Measurements from ENCODE around the gene INCENP.

The INCENP gene

DNA sequence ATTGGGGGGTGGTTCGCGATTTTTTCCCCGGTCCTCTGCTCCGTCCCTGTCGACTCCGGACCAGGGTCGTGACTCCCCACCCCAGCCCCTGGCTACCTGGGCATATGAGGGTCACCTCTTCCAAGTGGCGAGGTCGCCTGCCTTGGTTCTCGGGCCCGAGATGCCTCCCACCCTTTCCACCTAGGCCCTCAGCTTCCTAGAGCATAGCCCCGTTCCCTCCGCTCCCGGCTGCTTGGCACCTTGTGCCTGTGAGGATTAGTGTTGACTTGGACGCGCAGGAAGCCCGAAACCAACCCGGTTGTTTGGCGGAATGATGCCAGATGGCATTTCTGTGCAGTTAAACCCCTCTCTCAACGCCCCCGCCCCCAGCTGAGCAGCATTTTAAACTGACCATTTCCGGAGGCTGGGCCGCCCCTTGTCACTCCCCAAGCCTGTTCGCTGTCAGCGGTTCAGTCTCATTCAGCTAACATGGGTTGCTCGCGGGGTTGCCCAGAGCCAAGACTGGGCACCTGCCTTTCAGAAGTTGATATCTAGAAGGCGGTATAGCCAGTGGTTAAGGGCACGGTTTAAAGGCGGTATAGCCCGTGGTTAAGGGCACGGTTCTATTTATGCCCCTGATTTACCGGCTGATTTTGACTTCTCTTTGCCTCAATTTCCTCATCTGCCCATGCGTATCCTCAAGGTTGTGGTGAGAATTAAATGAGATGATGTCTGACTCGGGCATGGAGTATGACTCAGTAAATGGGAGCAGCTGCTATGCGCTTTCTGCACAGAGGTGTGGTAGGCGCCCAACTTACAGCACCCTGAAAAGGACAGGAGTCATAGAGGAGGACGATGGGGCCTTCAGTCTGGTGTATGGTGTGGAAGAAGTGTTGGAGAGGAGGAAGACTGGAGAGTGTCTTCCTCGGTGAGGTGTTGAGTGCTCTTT, 639 bp downstream of the INCENP start:
- no peak for DNase-seq (ENCODE audit: low read depth)

DNA sequence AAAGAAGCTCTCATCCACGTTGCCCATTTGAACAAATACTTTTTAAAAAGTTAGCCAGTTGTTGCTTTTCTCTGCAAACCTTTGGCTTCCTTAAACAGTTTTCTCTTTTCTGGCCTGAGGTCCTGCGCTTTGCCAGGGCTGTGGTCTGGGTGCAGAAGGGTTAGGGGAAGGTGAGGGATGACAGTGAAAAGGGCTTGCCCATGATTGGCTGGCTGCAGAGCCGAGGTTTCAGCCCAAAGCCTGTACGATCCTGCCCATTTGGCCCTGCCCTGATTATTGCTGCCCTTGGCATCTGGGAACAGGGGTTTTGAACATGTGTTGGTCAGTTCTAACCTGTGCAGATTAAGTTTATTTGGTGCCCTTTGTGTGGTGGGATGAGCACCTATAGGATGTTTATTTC, 1.5 kb downstream of the INCENP start:
- no peak for DNase-seq (ENCODE audit: low read depth)

DNA sequence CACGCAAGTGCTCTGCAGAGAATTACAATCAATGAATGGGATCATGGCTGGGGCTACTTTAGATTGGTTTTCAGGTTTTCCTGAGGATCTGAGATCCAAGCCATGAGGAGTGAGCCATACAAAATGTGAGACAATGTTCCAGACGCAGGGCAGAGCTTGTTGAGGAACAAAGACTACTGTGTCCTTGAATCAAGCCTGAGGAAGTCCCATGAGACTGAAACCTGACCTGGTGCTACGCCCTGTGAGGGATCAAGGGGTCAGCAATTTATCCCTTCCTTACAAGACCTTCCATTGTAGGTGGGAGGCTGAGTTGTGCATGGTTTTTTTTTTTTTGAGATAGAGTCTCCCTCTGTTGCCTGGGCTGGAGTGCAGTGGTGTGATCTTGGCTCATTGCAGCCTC, 2.1 kb downstream of the INCENP start:
- DNase-seq (ENCODE audit: low read depth), result no peak

DNA sequence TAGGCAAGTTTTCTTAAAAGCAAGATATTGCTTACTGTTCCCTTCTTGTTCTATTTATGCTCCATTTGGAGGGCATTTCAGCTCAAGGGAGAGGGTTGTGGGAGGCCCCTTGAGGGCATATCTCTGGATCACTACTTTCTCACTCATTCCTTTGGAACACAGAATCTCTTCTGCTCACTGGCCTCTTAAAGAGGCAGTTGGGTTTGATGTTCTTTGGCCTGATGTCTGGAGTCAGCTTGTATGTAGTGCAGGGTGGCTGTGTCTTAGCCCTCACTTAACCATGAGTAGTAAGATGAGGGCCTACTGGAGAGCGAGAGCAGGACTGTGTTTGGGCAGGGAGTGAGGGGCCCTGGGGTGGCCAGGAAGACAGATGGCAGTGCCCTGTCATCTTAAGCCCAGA, 3.6 kb downstream of the INCENP start:
- no peak for DNase-seq (ENCODE audit: low read depth)

DNA sequence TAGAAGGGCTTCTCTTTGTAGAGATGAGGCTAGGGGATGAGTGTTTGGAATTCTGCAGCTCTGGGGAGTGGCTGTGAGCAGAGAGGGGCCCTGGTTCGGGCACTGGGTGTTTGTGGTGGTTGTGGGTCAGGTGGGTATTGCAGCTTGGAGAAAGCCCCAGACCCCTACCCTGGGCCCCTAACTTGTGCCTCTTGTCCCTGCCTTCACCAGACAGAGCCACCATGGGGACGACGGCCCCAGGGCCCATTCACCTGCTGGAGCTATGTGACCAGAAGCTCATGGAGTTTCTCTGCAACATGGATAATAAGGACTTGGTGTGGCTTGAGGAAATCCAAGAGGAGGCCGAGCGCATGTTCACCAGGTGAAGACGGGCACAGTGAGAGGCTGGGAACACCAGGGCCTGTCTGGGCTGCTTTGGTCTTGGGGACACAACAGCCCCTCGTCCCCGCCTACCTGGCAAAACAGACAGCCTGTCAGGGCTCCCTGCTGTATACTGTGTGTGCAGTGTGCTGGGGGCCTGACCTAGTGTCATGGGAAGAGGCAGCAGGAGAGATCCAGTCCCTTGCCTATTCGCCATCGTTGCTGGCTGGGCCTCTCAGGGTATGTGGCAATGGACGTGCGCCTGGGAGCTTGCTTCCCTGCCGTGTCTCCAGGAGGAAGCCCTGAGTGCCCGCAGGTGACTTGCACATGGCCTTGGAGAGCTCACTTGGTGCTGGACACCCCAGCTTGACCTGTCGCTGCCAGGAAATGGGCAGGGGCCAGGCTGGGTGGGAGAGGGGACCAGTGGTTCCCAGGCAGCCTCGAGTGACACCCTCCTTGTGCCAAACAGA, 4.3 kb downstream of the INCENP start:
- no peak for DNase-seq (ENCODE audit: low read depth)

DNA sequence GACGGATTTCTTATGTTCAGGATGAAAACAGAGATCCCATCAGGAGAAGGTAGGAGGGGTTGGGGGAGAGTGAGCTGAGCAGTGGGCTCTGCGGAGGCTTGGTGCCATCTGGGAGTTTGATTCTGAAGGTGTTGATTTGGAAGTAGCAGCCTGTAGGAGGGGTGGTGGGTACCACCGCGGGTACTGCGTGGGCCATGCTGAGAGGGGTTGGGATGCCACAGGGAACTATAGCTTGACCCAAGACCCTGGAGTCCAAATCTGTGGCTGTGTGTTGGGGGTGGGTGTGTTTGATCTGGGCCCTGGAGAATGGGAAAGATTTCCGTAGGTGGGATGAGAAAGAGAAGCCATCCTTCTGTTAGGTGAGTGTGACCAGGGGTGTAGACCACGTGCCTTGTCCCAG, 5.0 kb downstream of the INCENP start:
- DNase-seq (ENCODE audit: low read depth), result no peak

DNA sequence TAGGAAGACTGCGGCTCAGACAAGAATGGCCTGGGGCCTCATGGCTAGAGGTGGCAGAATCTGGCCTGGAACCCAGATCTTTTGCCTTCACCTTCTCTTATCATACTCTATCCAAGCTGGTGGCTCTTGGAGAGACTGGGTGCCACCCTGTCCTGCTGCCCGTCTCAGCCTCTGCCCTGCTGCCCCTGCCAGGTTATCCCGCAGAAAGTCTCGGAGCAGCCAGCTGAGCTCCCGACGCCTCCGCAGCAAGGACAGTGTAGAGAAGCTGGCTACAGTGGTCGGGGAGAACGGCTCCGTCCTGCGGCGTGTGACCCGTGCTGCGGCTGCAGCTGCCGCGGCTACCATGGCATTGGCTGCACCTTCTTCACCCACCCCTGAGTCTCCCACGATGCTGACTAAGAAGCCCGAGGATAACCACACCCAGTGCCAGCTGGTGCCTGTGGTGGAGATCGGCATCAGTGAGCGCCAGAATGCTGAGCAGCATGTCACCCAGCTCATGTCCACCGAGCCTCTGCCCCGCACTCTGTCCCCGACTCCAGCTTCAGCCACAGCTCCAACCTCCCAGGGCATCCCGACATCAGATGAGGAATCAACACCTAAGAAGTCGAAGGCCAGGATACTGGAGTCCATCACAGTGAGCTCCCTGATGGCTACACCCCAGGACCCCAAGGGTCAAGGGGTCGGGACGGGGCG, 5.9 kb downstream of the INCENP start:
- DNase-seq (ENCODE audit: low read depth), result no peak

DNA sequence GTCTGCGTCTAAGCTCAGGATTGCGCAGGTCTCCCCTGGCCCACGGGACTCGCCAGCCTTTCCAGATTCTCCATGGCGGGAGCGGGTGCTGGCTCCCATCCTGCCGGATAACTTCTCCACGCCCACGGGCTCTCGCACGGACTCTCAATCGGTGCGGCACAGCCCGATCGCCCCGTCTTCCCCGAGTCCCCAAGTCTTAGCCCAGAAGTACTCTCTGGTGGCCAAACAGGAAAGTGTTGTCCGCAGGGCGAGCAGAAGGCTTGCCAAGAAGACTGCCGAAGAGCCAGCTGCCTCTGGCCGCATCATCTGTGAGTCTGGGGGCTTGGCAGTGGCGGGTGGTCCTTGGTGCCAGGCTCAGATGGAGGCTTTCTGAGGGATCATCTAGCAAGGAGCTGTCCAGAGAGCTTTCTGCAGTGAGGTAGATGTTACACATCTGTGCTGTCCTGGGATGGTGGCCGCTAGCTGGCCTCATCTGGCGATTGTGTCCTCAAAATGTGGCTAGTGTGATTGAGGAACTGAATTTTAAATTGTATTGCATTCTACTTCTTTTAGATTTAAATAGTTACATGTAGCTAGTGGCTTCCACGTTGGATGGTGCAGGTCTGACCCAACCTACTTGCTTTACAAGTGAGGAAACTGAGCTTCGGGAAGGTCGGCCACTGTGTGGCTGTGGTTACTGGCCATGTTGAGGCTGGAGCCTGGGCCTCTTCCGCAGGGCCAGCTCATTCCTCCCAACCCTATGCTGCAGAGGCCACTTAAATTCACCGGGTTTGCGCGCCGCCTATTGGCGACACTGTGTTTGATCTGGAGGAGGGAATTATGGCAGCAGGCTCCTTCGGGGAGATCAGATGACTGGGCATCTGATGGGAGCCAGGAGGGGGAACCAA, 6.7 kb downstream of the INCENP start:
- no peak for DNase-seq (ENCODE audit: low read depth)

DNA sequence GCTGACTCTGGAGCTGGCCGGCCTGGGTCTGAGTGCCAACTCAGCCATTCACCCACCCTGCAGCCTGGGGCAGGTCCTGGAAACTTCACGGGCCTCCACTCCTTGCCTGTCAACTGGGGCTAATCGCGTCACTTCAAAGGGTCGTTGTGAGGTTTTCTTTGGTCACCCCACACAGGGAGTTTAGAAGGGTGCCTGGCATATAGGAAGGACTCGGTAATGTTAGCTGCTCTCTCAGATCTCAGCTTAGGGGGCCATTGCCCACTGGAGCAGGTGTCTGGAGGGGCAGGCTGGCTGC, 7.3 kb downstream of the INCENP start:
- DNase-seq (ENCODE audit: low read depth), result no peak

DNA sequence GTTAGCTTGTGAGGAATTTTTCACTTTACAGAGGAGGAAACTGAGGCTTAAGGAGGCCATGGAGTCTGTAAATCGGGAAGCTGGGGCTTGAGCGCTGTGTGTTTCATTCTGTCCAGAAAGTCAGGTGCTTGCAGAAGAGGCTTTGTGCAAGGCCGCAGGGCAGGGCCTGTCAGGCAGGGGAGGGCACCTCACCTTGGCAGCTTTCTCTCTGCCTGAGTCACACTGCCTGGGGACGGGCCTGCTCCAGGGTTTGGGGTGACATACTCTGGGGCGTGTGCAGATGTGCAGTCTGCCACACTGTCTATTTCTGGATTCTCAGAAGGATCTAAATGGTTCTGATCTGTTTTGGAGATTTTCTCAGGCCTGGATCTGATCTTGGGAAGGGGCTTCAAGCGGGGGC, 8.4 kb downstream of the INCENP start:
- DNase-seq (ENCODE audit: low read depth), result no peak

DNA sequence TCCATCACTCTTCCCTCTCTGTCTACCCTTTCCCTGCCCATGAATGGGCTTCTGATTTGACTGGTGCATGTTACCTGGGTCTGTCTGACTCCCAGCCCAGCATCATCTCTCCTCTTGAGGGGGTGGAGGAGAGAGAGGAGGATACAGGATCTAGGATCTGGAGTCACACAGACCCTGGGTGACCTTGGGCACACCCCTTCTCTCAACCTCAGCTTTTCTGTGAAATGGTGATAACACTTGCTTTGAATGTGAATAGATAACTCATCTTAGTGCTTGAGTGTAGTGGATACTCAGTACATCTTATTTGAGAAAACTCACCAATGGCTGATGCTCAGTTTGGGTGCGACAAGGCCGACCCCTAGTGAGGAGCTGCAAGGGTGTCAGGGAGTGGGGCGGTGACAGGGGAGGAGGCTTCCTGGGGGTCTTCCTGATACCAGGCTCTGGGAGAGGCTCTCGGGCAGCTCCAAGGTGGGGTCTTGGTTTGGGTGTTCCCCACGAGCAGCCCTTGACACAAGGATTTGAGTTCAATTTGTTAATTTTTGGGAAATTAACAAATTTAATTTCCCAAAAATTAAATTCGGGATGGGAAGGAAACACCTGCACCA, 9.0 kb downstream of the INCENP start:
- DNase-seq (ENCODE audit: low read depth), result no peak

DNA sequence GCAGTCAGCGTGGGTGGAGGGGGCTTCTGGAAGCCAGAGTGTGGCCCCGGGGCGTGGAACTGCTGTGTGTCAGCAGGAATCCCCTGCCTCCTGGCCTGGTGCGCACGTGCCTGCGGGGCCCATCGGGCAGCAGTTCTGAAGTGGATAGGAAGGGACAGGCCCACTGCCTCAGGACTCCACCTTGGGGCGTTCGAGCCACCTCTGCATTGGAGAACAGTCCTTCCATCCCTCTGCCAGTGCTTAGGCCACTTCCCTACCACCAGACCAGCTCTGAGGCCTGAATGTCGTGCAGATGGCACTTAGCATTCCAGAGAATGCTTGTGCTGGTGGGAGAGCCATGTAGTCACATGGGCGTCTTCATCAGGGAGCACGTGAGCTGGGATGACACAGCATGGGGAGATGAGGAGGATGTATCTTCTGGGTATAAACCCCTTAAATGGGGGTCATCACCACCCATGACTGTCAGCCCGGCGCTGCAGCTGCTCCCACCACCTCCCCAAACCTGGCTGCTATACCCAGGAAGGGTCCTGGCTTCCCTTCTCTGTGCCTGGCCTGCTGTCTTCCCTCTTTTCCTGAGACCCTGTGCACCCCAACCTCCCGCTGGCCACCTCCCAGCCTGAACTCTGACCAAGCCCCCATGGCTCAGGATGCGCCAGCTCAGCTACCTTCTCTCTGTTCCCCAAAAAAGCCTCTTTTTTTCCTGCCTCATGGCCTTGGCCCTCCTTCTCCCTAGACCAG, 9.7 kb downstream of the INCENP start:
- no peak for DNase-seq (ENCODE audit: low read depth)

DNA sequence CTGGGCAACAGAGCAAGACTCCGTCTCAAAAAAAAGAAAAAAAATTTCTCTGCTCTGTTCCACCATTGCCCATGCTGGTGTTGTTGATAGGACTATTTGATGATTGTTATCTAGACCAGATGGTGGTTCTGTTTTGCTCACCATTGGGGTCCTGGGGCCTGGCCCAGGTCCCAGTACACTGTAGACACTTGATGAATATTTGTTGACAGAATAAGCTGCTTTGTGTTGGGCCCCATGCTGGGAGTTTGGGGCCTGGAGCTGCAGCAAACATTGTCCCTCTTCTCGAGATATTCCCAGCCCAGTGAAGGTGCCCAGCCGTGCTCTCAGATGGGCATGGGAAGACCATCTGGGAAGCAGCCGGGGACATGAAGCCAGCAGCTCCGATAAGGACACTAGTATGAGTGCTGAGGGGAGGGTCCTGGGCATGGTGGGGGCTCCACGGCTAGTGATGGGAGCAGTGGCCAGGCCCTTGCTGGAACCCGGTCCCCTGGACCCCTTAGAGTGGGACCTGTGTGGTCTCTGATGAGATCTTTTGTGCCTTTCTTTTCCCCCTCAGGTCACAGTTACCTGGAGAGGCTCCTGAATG, 13.6 kb downstream of the INCENP start:
- no peak for DNase-seq (ENCODE audit: low read depth)

DNA sequence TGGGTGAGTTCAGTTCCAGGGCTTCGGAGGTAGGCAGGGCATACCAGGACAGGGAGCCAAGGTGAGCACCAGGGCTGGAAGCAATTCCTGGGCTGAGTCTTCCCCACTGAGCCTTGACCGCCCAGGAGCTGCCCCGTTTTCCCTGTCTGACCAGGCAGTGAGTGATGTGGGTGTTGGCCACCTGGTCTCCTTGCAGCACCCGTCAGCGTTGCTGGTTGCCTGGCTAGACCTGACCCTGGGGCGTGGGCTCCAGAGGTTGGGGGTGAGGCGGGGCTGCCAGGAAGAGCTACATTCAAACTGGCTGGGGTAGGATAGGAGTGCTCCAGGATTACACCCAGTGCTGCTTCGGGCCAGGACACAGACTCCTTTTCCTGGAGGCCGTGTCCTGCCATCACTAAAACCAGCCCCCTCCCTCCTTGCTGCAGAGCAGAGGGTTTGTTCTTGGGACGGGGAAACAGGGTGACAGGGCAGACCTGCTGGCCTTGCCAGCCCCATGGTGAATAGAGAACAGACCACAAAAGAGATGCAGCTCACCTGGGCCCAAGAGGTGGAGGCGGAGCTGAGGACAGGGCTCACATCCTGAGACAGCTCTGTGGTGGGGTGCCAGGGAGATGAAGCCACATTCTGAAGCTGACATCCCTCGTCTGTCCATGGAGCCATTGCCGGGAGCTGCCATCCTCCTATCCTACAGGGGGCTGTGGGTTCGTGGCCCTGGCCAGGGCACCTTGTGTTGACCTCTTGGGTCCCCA, 14.2 kb downstream of the INCENP start:
- no peak for DNase-seq (ENCODE audit: low read depth)

DNA sequence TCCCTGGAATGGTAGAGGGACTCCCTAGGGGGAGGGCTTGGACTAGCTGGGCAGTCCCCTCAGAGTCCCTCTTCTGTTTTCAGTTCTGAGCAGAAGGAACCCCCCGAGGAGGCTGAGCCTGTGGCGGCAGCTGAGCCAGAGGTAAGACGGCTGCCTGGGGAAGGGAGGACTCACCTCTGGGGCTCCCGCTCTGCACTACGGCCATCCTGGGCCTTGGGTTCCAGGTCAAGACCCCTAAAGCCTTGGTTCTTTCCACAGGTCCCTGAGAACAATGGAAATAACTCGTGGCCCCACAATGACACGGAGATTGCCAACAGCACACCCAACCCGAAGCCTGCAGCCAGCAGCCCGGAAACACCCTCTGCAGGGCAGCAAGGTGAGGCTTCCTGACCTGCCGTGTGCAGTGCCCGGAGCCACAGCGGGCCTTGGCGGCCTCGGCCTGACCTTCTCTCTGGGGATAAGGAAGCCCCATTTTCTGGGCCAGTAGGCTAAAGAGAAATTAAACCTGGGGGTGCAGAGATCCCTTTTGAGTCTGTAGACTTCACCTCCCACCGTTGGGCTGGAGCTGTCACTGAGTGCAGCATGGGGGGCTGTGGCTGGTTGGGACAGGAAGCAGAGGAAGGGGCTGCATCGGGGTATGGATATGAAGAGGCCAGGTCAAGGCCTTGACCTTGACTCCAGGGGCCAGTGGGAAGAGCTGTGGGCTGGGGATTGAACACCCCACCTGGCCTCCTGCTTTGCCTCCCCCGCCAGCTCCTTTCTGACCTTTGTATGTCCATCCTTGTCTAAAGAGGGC, 15.0 kb downstream of the INCENP start:
- no peak for DNase-seq (ENCODE audit: low read depth)

DNA sequence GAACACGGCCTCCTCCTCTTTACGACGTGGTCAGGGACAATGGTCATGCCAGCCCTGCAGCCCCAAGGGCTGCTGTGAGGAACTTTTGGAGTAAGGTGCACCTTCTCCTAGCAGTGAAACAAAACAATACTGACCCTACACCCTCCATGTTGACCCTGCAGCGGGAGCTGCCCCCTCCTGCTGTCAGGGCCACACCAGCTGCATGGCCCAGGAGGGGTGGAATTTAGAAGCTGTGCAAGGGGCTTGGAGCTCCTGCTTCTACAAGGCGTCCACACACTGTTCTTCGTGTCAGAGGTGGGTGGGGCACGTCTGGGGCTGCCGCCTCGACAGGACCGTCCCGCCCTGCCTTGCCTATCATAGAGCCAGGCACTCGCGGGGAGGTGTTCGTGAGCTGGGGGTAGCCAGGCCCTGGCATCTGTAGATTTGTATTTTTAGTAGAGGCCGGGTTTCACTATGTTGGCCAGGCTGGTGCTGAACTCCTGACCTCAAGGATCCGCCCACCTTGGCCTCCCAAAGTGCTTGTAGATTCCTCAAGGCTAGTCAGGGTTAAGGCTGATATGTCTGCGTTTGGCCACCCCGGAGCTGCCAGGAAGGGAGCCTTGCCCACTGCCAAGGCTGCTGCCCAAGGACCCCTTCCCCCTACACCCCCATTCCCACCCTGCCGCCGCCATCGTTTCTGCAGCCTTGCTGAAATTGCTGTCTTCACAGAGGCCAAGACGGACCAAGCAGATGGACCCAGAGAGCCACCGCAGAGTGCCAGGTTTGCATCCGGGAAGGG, 15.9 kb downstream of the INCENP start:
- no peak for DNase-seq (ENCODE audit: low read depth)

DNA sequence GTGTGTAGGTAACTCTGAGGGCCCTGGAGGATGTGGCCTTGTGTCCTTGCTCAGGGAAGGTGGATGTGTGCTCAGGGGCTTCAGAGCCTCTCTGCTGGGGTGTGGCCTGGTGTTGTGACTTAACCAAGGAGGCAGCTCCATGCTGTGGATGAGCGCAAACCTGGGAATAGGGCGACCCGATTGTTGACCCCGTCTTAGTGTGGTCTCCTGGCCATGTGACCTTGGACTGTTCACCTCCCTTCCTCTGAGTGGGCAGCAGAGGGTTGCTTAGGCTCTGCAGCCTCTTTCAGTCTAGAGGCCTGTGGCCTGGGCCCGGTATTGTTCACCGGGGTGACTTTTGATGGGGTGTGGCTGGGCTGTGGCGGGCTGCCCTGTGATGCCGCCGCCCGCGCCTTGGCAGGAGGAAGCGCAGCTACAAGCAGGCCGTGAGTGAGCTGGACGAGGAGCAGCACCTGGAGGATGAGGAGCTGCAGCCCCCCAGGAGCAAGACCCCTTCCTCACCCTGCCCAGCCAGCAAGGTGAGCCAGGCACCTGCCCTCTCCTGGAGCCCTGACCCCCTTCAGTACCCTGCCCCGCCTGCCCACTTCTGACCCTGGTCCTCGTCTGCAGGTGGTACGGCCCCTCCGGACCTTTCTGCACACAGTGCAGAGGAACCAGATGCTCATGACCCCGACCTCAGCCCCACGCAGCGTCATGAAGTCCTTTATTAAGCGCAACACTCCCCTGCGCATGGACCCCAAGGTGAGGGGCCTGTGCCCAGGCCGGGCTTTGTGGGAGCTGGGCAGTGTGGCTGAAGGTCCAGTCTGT, 16.7 kb downstream of the INCENP start:
- DNase-seq (ENCODE audit: low read depth), result no peak
